ENCODE data around the gene GIPC1. TPM values are rescaled to one million over a fixed set of nuclear protein-coding genes. Genes with fewer than 3 reads are reported as not detected.

GIPC1 gene
- total and polyA plus RNA-seq, 9 of the 15 experiments (the other 6 are each of a cell fraction or from before 2014, with no cell fraction given): 0.49 to 54.7 (median 24.8) TPM

DNA sequence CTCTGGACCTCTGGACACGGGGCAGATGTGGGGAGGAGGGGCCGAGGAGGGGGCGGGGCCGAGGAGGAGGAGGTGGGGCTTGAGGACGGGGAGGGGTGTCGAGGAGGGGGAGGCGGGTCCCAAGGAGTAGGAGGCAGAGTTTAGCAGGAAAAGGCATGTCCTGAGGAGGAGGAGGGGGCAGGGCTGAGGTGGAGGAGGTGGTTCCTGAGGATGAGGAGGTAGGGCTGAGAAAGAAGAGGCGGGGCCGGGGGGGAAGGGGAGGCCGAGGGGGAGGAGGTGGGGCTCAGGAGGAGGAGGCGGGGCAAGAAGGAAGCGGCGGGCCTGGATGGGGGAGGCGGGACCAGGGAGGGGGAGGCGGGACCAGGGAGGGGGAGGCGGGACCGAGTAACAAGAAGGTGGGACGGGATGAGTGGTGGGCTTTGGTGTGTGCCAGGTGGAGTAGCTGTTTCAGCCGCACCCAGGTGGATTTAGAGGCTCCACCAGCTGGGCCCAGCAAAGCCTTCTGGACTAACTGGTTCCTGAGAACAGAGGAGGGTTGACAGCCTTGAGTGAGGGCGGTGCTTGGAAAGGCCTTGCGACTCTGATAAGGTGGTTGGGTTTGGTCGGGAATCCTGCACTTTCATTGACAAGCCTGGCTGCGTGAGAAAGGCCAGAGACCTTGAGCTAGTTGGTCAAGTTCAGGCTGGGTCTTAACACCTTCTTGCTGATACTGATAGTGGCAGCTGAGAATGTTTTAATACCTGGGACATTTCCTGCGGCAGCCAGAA, 41.2 kb upstream of the GIPC1 start (continued):
- TF ChIP-seq, protein P1, sequence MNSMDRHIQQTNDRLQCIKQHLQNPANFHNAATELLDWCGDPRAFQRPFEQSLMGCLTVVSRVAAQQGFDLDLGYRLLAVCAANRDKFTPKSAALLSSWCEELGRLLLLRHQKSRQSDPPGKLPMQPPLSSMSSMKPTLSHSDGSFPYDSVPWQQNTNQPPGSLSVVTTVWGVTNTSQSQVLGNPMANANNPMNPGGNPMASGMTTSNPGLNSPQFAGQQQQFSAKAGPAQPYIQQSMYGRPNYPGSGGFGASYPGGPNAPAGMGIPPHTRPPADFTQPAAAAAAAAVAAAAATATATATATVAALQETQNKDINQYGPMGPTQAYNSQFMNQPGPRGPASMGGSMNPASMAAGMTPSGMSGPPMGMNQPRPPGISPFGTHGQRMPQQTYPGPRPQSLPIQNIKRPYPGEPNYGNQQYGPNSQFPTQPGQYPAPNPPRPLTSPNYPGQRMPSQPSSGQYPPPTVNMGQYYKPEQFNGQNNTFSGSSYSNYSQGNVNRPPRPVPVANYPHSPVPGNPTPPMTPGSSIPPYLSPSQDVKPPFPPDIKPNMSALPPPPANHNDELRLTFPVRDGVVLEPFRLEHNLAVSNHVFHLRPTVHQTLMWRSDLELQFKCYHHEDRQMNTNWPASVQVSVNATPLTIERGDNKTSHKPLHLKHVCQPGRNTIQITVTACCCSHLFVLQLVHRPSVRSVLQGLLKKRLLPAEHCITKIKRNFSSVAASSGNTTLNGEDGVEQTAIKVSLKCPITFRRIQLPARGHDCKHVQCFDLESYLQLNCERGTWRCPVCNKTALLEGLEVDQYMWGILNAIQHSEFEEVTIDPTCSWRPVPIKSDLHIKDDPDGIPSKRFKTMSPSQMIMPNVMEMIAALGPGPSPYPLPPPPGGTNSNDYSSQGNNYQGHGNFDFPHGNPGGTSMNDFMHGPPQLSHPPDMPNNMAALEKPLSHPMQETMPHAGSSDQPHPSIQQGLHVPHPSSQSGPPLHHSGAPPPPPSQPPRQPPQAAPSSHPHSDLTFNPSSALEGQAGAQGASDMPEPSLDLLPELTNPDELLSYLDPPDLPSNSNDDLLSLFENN (IDR thresholded peaks at IDR 0.05; ENCODE audit: low read depth in 2 of 2, low read length in 2 of 2): 0 out of 4 replicates have a peak, but pooled peaks of 1 of the 2 experiments have one; percentile 24
- peak; percentile 29; the same call in 1 of the 2 replicates for TF ChIP-seq RBFOX2 (IDR thresholded peaks at IDR 0.05; ENCODE audit: low read depth, low read length)
- TF ChIP-seq ZNF134 (CRISPR knock-in tag; conservative IDR thresholded peaks at IDR 0.05): 0 out of 2 replicates have a peak, but pooled peaks have one; percentile 48
- TF ChIP-seq ESRRA (IDR thresholded peaks at IDR 0.05; ENCODE audit: borderline replicate concordance, low read depth): peak; percentile 34; the same call in 1 of the 2 replicates
- TF ChIP-seq CBX3 (IDR thresholded peaks at IDR 0.05; ENCODE audit: borderline replicate concordance in 1 of 2, low read length in 2 of 2): peak in 1 of 2 experiments; percentile 47; a peak in 2 of 3 replicates
- TF ChIP-seq, protein P2, sequence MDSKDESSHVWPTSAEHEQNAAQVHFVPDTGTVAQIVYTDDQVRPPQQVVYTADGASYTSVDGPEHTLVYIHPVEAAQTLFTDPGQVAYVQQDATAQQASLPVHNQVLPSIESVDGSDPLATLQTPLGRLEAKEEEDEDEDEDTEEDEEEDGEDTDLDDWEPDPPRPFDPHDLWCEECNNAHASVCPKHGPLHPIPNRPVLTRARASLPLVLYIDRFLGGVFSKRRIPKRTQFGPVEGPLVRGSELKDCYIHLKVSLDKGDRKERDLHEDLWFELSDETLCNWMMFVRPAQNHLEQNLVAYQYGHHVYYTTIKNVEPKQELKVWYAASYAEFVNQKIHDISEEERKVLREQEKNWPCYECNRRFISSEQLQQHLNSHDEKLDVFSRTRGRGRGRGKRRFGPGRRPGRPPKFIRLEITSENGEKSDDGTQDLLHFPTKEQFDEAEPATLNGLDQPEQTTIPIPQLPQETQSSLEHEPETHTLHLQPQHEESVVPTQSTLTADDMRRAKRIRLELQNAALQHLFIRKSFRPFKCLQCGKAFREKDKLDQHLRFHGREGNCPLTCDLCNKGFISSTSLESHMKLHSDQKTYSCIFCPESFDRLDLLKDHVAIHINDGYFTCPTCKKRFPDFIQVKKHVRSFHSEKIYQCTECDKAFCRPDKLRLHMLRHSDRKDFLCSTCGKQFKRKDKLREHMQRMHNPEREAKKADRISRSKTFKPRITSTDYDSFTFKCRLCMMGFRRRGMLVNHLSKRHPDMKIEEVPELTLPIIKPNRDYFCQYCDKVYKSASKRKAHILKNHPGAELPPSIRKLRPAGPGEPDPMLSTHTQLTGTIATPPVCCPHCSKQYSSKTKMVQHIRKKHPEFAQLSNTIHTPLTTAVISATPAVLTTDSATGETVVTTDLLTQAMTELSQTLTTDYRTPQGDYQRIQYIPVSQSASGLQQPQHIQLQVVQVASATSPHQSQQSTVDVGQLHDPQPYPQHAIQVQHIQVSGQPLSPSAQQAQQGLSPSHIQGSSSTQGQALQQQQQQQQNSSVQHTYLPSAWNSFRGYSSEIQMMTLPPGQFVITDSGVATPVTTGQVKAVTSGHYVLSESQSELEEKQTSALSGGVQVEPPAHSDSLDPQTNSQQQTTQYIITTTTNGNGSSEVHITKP (IDR thresholded peaks at IDR 0.05; ENCODE audit: partially characterized antibody): peak; percentile 72
- TF ChIP-seq, protein P3, sequence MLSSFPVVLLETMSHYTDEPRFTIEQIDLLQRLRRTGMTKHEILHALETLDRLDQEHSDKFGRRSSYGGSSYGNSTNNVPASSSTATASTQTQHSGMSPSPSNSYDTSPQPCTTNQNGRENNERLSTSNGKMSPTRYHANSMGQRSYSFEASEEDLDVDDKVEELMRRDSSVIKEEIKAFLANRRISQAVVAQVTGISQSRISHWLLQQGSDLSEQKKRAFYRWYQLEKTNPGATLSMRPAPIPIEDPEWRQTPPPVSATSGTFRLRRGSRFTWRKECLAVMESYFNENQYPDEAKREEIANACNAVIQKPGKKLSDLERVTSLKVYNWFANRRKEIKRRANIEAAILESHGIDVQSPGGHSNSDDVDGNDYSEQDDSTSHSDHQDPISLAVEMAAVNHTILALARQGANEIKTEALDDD (IDR thresholded peaks at IDR 0.05): peak; percentile 82
- 0 out of 2 replicates have a peak, but pooled peaks have one; percentile 33 for TF ChIP-seq ATF7 (IDR thresholded peaks at IDR 0.05)
- TF ChIP-seq ELF1 (tag; IDR thresholded peaks at IDR 0.05): 0 out of 2 replicates have a peak, but pooled peaks have one; percentile 27
- TF ChIP-seq CBFA2T2 (conservative IDR thresholded peaks at IDR 0.05): peak; percentile 86
- TF ChIP-seq ZFP36 (IDR thresholded peaks at IDR 0.05; ENCODE audit: low read depth, low read length, partially characterized antibody): no peak
- TF ChIP-seq, protein P4, sequence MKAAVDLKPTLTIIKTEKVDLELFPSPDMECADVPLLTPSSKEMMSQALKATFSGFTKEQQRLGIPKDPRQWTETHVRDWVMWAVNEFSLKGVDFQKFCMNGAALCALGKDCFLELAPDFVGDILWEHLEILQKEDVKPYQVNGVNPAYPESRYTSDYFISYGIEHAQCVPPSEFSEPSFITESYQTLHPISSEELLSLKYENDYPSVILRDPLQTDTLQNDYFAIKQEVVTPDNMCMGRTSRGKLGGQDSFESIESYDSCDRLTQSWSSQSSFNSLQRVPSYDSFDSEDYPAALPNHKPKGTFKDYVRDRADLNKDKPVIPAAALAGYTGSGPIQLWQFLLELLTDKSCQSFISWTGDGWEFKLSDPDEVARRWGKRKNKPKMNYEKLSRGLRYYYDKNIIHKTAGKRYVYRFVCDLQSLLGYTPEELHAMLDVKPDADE (conservative IDR thresholded peaks at IDR 0.05; ENCODE audit: control insufficient read depth, low read depth, low read length): 0 out of 2 replicates have a peak, but pooled peaks have one; percentile 16
- peak; percentile 77 for TF ChIP-seq TAL1 (IDR thresholded peaks at IDR 0.05)
- peak; percentile 80 for TF ChIP-seq MEIS2 (IDR thresholded peaks at IDR 0.05; ENCODE audit: partially characterized antibody)
- peak in 1 of 2 experiments; percentile 16; a peak in 1 of 4 replicates for TF ChIP-seq HDAC1 (IDR thresholded peaks at IDR 0.05)
- peak; percentile 2; the same call in 1 of the 2 replicates for TF ChIP-seq MBD2 (IDR thresholded peaks at IDR 0.05; ENCODE audit: borderline replicate concordance, low read depth)
- TF ChIP-seq ZNF384 (IDR thresholded peaks at IDR 0.05; ENCODE audit: low read depth, low read length): 0 out of 2 replicates have a peak, but pooled peaks have one; percentile 21
- TF ChIP-seq L3MBTL2 (IDR thresholded peaks at IDR 0.05): peak; percentile 71

Measured in K562 (cell line).